ENCODE results near the gene BRF1.
A peak's percentile ranks its signal among the peaks of the same experiment; 100 is the strongest.

BRF1 gene

GRCh38 chr14:105207460-105207901, 93.3 kb downstream of the BRF1 start:
- DNase-seq, result no peak

GRCh38 chr14:105206873-105207272, 93.9 kb downstream of the BRF1 start:
- no peak for DNase-seq

DNA sequence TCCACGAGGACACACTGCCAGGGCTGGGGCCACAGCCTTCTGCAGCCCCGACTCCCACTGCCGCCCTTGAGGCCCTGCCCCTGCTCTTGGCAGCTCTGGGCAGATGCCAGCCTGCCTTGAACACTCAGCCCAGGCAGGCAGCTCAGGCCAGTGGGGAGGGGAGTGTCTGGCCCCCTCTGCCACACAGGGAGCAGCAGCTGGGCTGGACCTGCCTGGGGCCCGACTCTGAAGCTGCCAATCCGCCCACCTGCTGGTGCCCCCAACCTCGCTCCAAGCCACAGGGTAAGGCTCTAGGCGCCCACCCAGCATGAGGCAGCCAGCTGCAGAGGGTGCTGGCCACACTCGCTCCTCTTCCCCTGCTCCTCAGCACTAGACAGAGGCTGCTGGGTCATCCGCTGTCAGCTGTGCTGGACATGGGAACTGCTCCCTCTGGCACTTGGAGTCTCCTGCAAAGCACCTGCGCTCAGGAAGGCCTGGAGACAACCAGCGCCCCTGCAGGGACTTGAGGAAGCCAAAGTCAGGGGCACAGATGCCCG, 95.1 kb downstream of the BRF1 start:
- DNase-seq, result peak in 2 of 3 experiments; percentile 69 to 84

DNA sequence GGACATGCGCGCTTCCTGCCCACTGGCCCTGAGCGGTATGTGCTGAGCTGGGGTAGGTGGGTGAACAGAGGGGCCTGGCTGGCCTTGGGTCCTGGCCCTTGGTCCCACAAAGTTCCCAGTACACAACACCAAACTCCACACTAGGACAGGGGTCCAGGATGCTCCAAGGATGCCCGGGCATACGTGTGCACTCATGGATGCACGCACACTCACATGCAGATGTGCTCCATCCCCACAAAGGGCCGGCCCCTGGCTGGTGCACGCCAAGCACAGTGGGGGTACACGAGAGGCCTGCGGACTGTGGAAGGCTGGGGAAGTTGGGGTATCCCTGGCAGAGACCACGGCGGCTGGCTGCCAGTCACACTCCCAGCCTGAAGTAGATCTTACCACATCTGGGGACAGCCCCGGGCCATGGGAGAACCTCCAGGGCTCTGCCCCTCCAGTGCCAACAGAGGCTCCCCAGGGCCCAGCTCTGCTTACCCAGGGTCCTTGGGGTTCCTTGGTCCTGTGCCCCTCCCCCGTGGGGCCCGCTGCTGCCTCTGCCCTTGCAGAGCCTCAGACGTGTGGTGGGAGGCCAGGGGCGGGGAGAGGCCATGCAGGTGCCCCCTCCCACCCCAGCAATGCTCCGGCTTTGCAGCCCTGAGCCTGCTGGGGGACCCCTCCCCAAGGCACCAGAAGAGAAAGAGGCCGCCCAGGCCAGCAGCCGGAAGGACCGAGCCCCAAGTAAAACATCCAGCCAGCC, 95.7 kb downstream of the BRF1 start:
- no peak for DNase-seq

- no peak for DNase-seq
Measured at GRCh38 chr14:105204206-105204930, 96.4 kb downstream of the BRF1 start.

- DNase-seq, result no peak
Measured at GRCh38 chr14:105203701-105204100, 97.1 kb downstream of the BRF1 start.

GRCh38 chr14:105203057-105203531, 97.7 kb downstream of the BRF1 start:
- DNase-seq, result peak in 1 of 3 experiments; percentile 60

DNA sequence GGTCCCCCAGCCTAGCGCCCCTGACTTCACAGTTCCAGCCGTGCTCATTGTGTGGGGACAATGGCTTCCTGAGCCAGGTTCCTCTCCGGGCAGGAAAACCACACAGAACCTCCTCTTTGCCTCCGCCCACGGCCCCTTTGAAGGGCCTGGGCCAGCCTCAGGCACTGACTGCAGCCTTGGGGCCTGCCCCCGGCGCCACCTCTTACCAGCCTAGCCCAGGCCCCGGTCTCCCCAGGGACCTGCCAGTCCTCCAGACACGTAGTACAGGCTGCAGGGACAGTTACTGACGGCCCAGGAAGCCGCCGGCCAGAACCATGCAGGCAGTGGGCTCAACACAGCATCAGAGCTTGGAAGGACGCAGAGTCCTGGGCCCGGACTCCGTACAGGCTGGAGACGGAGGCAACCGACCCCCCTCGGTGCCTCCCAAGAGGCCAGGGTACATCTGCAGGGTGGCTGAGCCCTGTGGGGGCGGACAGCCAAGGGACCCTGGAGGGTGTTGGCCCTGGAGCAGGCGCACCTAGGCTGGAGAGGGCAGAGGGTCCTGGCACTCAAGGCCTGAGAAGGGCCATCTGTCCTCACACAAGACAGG, 98.8 kb downstream of the BRF1 start:
- peak in 1 of 3 experiments; percentile 24 for DNase-seq

- DNase-seq, result peak in 1 of 3 experiments; percentile 23
Measured at GRCh38 chr14:105201156-105201924, 99.5 kb downstream of the BRF1 start.

DNA sequence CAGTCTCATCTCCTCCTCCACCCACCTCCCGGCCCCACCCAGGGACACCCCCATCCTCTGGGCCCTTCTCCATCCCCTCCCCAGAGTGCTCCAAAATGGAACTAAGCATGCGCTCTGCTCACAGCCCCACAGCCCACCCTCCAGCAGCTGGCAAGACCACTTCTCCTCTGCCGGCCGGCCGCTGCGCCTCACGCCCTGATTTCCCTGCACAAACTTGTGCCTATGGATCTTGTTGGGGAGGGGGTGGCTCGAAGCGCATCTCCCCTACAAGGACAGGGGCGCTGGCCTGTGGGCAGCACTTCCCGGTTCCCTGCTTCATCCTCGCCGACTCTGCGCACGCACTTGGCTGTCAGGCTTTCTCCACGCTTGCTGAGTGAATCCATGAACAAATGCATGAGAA, 100.2 kb downstream of the BRF1 start:
- no peak for DNase-seq

DNA sequence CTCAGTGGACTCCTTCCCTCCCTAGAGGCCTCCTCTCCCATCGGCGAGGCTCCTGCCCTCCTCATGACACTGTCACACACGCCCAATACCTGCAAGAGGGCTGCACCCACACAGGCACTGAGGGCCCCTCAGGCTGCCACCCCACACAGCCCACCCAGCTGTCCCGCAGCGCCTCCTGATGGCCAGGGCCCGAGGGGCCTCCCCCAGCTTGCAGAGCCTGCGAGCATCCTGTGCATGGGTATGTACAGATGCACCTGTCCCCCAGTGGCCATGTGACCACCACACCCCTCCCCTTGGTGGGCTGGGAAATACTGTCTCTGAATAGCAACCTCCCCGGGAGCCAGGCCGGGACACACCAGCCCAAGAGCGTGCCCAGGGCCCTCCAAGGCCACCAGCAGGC, 100.7 kb downstream of the BRF1 start:
- no peak for DNase-seq

- no peak for DNase-seq
Measured at GRCh38 chr14:105199093-105199492, 101.7 kb downstream of the BRF1 start.

GRCh38 chr14:105198588-105198987, 102.2 kb downstream of the BRF1 start:
- DNase-seq, result no peak

DNA sequence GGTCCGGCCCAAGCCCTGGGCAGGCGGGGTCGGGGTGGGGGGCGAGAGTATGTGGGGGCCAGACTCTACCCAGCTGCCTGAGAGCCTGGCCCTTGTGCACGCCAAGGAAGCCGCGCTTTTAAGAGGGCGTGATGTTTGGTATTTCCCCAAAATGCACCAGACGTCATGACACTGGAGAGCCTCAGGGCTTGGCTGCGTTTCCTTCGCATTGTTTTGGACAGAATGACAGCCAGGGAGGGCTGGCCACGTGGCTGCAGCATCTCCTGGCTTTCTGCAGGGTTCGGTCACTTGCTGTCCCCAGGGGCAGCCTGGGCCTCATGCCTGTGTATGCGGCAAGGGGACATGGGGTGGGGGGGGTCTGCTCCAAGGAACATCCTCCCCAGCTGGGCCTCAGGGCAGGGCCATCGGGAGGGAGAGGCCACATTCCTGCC, 103.6 kb downstream of the BRF1 start:
- peak in 2 of 3 experiments; percentile 64 to 75 for DNase-seq

- DNase-seq, result peak in 2 of 3 experiments; percentile 75 to 78
Measured at GRCh38 chr14:105196265-105196960, 104.4 kb downstream of the BRF1 start.

DNA sequence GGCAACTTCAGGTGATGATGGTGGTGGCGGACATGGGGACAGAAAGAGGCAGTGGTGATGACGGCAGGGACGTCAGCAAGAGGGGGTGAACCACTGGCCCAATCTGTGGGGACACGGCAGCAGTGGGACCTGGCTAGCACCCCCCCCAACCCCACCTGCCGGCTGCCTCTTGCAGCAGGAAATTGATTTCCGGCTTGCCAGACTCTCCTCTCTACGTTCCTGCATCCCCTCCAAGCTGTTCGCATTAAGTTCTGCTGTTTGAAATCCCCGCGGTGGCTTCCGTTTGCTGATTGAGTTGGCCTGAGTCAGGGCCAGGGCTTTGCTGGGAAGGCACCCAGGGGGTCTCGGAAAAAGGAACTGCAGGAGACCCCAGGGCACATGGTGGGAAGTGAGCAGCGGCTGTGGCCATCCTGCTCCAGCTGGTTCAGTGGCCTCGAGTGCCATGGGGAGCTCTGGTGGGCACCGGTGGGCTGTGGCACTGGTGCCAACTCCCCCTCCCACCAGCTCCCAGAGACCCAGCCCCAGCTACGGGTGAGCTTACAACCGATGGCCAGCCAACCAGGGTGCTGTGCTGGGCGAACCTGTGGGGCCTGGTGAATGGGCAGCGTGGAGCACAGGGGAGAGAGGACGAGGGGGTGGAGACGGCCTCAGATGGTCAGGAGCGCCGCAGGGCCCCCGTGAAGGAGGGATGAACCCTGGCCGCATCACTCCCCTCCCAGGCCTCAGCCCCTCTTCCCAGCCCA, 105.1 kb downstream of the BRF1 start:
- DNase-seq, result peak in 1 of 3 experiments; percentile 23

GRCh38 chr14:105195051-105195450, 105.8 kb downstream of the BRF1 start:
- DNase-seq, result no peak

DNA sequence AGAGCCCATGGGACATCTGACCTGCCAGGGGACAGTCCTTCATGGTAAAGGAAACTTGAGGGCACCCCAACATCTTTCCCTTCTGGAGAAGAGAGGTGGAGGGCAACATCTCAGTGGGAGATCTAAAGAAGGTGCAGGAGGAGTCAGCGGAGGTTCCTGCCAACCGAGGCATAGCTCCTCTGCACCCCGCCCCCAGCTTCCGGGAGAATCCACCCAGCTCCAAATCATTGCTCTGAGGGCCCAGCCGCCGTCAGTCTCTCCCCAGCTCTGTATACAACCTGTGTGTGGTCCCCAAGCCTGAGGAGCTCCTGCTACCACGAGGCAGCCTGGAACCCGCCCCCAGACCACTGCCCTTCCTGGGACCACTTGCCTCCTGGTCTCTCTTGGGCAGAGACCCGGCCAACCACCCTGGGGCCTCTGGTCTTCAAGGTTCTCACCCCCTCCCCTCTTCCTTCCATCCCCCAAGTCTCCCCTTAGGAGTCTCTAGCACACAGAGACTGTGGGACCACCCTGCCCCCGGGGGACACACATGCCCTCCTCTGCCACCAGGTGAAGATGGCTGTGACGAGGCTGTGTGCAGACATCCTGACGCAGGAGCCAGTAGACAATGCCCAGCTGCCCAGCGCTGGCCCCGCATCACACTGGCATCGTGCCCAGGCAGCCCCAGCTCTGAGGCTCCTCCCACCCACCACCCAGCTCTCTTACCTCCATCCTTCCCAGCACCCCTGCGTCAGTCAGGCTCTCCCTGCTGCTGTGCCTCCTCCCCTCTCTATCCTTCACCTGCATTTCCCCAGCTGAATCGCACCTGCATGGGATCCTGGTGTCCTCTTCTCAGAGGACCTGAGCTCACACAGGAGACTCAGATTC, 106.7 kb downstream of the BRF1 start:
- peak; percentile 17 to 96 (median 90) for DNase-seq

DNA sequence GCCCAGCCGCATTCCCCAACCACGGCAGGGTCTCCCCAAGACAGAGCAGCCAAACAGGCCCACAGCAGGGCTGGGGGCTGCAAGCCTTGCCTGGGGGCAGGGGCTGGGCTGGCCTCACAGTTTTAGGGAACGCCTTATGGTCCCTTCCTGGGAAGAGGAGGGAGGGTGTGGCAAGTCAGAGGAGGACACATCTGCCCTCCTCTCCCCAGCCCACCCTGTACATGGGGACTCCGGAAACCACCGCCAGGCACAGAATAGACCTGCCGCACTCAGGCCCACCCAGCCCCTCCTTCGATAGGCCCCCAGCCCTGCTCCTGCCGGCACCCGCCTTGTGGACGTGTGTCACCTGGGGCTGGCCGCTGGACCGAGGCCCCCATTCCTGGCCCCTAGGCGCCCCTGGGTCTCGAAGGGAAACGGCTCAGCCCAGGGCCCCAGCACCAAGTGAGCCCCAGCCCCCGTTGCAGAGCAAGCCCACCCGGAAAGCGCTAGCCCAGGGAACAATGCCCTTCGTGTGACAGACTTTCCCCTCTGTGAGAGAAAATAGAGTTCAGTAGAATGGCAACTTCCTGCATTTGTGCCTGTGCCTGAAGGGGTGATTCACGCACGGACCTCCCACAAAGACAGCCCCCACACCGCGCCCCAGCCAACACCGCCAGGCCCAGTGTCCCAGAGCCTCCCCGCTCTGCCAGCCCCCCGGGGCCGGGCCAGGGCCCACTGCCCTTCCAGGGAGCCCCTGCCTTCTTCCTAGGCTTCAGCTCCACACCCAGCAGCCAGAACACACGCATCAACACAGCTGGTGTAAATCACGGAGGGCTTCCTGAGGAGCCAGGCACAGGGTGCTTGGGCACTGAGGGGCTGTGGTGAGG, 107.7 kb downstream of the BRF1 start:
- DNase-seq, result no peak

Data from NCI-H1417 (cell line).